Nucleus accumbens (tissue), 56 donors: ENCODE measurements around the gene HBEGF.
A peak's percentile ranks its signal among the peaks of the same experiment; 100 is the strongest.
"Not testable (repeated sequence)": the region's sequence is repeated elsewhere in the genome, so short reads cannot be mapped to it uniquely, and the experiment has no call there.

Experiments
- DNase-seq, 56 donors: peaks; one replicate each; lab custom pipeline; 2025; lab: John Stamatoyannopoulos, UW

Gene HBEGF

GRCh38 chr5:140362311-140362710, 15.9 kb upstream of the HBEGF start:
- DNase-seq: no peak

GRCh38 chr5:140361901-140362300, 15.5 kb upstream of the HBEGF start:
- no peak for DNase-seq

GRCh38 chr5:140360681-140361479, 14.5 kb upstream of the HBEGF start:
- no peak for DNase-seq

- DNase-seq: no peak
Measured at GRCh38 chr5:140360101-140360500, 13.7 kb upstream of the HBEGF start, which contains the start of gene SLC4A9. TSS of gene SLC4A9 (plus strand) at chr5:140360194. CDS start at chr5:140360237, 43 bp downstream.

- DNase-seq: peak in 4 of 56 donors; percentile 3 to 8 (median 6)
Measured at GRCh38 chr5:140358738-140359310, 12.4 kb upstream of the HBEGF start.

GRCh38 chr5:140357726-140358093, 11.3 kb upstream of the HBEGF start:
- DNase-seq: peak in 53 of 56 donors; percentile 42 to 91 (median 79)

GRCh38 chr5:140356853-140357725, 10.7 kb upstream of the HBEGF start:
- DNase-seq: peak in 2 of 56 donors; percentile 32 to 55

- DNase-seq: no peak
Measured at GRCh38 chr5:140355546-140355945, 9.1 kb upstream of the HBEGF start.

- DNase-seq: peak in 27 of 56 donors; percentile 3 to 72 (median 18)
Measured at GRCh38 chr5:140351609-140352334, 5.4 kb upstream of the HBEGF start.

GRCh38 chr5:140349244-140349643, 2.8 kb upstream of the HBEGF start:
- no peak for DNase-seq

- DNase-seq: no peak
Measured at GRCh38 chr5:140348104-140348503, 1.7 kb upstream of the HBEGF start.

GRCh38 chr5:140347360-140347759, 957 bp upstream of the HBEGF start:
- DNase-seq: no peak

GRCh38 chr5:140345919-140346347, 470 bp downstream of the HBEGF start:
- peak in 49 of 56 donors; percentile 27 to 87 (median 66) for DNase-seq

GRCh38 chr5:140344683-140345423, 1.6 kb downstream of the HBEGF start:
- DNase-seq: peak in 1 of 56 donors; percentile 22

GRCh38 chr5:140343849-140344248, 2.6 kb downstream of the HBEGF start:
- not testable (repeated sequence) for DNase-seq

- no peak for DNase-seq
Measured at GRCh38 chr5:140342896-140343295, 3.5 kb downstream of the HBEGF start.

- no peak for DNase-seq
Measured at GRCh38 chr5:140342287-140342686, 4.1 kb downstream of the HBEGF start.

GRCh38 chr5:140341591-140341990, 4.8 kb downstream of the HBEGF start:
- peak in 54 of 56 donors; percentile 16 to 89 (median 70) for DNase-seq

- DNase-seq: no peak
Measured at GRCh38 chr5:140340605-140341121, 5.7 kb downstream of the HBEGF start.
